ENCODE data around the gene OTX2. TPM values are rescaled to one million over a fixed set of nuclear protein-coding genes. Genes with fewer than 3 reads are reported as not detected.

The OTX2 gene
- total RNA-seq, 2 experiments from 2014 or later: not detected

- H3K4me3 Mint-ChIP-seq: no peak overlapping the region
Observed at GRCh38 chr14:56855891-56856461, 45.7 kb upstream of the OTX2 start.

DNA sequence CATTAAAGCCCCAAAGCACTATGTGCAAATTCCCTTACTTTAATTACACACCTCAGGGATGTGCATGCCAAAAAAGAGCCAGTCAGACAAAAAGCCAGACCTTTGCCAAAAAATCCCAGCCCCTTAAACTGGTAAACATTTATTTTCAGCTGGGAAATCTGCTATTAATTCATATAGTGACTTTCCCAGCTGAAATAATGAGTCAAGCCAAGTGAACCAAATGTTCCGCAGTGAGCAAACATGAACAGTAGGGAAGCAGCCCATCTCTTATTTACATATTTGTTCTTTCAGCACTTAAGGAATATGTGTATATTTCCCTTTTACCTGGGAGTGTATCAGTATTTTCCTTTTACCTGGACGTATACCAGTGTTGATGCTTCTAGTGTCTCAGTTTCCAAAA is 44.0 kb upstream of the OTX2 start:
- Mint-ChIP-seq H3K4me1 (ENCODE audit: low read depth) (no peaks in the 10 kb centered on the region), H3K36me3 (ENCODE audit: low read depth) (no peaks in the 10 kb centered on the region), H3K9me3 (no peaks in the 10 kb centered on the region), H3K27me3 (peaks cover 59% of the 10 kb centered on the region), H3K27ac (no peak overlapping the region), H3K4me3 (no peak overlapping the region)
- Histone ChIP-seq H3K4me3 (ENCODE audit: low read length) (no peak overlapping the region), H3K27me3 (ENCODE audit: control insufficient read depth in 1 of 2, insufficient read depth in 2 of 2, low read length in 2 of 2) (peaks cover 7 to 8% of the 10 kb centered on the region in 2 experiments), H3K9me3 (ENCODE audit: control insufficient read depth in 1 of 2, insufficient read depth in 1 of 2, low read length in 2 of 2) (no peaks in the 10 kb centered on the region), H3K4me1 (ENCODE audit: insufficient read depth, low read length) (no peaks in the 10 kb centered on the region), H3K36me3 (ENCODE audit: insufficient read depth, low read length) (no peaks in the 10 kb centered on the region), H3K27ac (ENCODE audit: low read depth in 1 of 2, low read length in 2 of 2) (no peak overlapping the region)
- CTCF ChIA-PET: no interaction called here
- DNase-seq (no peak), ATAC-seq (ENCODE audit: poor library complexity) (no peak)
- POLR2A ChIA-PET: no interaction called here
- TF ChIP-seq, protein P1, sequence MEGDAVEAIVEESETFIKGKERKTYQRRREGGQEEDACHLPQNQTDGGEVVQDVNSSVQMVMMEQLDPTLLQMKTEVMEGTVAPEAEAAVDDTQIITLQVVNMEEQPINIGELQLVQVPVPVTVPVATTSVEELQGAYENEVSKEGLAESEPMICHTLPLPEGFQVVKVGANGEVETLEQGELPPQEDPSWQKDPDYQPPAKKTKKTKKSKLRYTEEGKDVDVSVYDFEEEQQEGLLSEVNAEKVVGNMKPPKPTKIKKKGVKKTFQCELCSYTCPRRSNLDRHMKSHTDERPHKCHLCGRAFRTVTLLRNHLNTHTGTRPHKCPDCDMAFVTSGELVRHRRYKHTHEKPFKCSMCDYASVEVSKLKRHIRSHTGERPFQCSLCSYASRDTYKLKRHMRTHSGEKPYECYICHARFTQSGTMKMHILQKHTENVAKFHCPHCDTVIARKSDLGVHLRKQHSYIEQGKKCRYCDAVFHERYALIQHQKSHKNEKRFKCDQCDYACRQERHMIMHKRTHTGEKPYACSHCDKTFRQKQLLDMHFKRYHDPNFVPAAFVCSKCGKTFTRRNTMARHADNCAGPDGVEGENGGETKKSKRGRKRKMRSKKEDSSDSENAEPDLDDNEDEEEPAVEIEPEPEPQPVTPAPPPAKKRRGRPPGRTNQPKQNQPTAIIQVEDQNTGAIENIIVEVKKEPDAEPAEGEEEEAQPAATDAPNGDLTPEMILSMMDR (IDR thresholded peaks at IDR 0.05): no peak
- intact Hi-C loops (cut with DNase I, micrococcal nuclease): no loop called here

More at GRCh38 chr14:56855891-56856461, 45.7 kb upstream of the OTX2 start:
- ATAC-seq (ENCODE audit: poor library complexity) (no peak), DNase-seq (no peak)
- TF ChIP-seq, protein P1 (IDR thresholded peaks at IDR 0.05): no peak
- Mint-ChIP-seq H3K27ac (no peak overlapping the region), H3K27me3 (peaks cover 60% of the 10 kb centered on the region), H3K9me3 (no peaks in the 10 kb centered on the region), H3K36me3 (ENCODE audit: low read depth) (no peaks in the 10 kb centered on the region), H3K4me1 (ENCODE audit: low read depth) (no peaks in the 10 kb centered on the region)
- H3K9me3 ChIP-seq (ENCODE audit: control insufficient read depth in 1 of 2, insufficient read depth in 1 of 2, low read length in 2 of 2): no peaks in the 10 kb centered on the region
- H3K36me3 ChIP-seq (ENCODE audit: insufficient read depth, low read length): no peaks in the 10 kb centered on the region
- no peaks in the 10 kb centered on the region for H3K4me1 ChIP-seq (ENCODE audit: insufficient read depth, low read length)
- CTCF ChIA-PET: no interaction called here
- intact Hi-C loops (cut with DNase I, micrococcal nuclease): no loop called here
- POLR2A ChIA-PET: no interaction called here
- no peak overlapping the region for H3K4me3 ChIP-seq (ENCODE audit: low read length)
- no peak overlapping the region for H3K27ac ChIP-seq (ENCODE audit: low read depth in 1 of 2, low read length in 2 of 2)
- peaks cover 7 to 8% of the 10 kb centered on the region in 2 experiments for H3K27me3 ChIP-seq (ENCODE audit: control insufficient read depth in 1 of 2, insufficient read depth in 2 of 2, low read length in 2 of 2)

GRCh38 chr14:56846970-56847930 is 37.0 kb upstream of the OTX2 start:
- Mint-ChIP-seq H3K9me3 (no peaks in the 10 kb centered on the region), H3K27me3 (peaks cover 60% of the 10 kb centered on the region), H3K4me3 (no peak overlapping the region), H3K36me3 (ENCODE audit: low read depth) (no peaks in the 10 kb centered on the region), H3K4me1 (ENCODE audit: low read depth) (peaks cover 4% of the 10 kb centered on the region), H3K27ac (no peak overlapping the region)
- no peaks in the 10 kb centered on the region for H3K36me3 ChIP-seq (ENCODE audit: insufficient read depth, low read length)
- ChIA-PET CTCF (no interaction called here), POLR2A (no interaction called here)
- H3K27me3 ChIP-seq (ENCODE audit: control insufficient read depth in 1 of 2, insufficient read depth in 2 of 2, low read length in 2 of 2): peaks cover 2 to 11% of the 10 kb centered on the region in 2 experiments
- no peak overlapping the region for H3K4me3 ChIP-seq (ENCODE audit: low read length)
- intact Hi-C loops (cut with DNase I, micrococcal nuclease): no loop called here
- DNase-seq (no peak), ATAC-seq (ENCODE audit: poor library complexity) (no peak)
- H3K27ac ChIP-seq (ENCODE audit: low read depth in 1 of 2, low read length in 2 of 2): no peak overlapping the region
- TF ChIP-seq, protein P1 (IDR thresholded peaks at IDR 0.05): no peak
- no peaks in the 10 kb centered on the region for H3K4me1 ChIP-seq (ENCODE audit: insufficient read depth, low read length)
- H3K9me3 ChIP-seq (ENCODE audit: control insufficient read depth in 1 of 2, insufficient read depth in 1 of 2, low read length in 2 of 2): peaks cover 0 to 4% of the 10 kb centered on the region in 2 experiments
